WTC11 (cell line): Measurements from ENCODE around the gene PCDH9.

ENCODE experiments used
- NFYB ChIP-seq: sonication (generic); formaldehyde crosslinking; conservative IDR thresholded peaks from 2 replicates; pipeline ENCODE4 v1.8.0; 2022; ENCODE audit warnings: low read depth, missing genetic modification reagents
- ZNF232 ChIP-seq: sonication (generic); formaldehyde crosslinking; IDR thresholded peaks from 2 replicates; pipeline ENCODE4 v1.8.0; 2022; ENCODE audit warnings: mild to moderate bottlenecking, missing genetic modification reagents
- TF ChIP-seq, protein P1 (sequence below): sonication (generic); formaldehyde crosslinking; IDR thresholded peaks from 2 replicates; pipeline ENCODE4 v1.8.1; 2023; ENCODE audit warnings: mild to moderate bottlenecking, missing genetic modification reagents

DNA sequence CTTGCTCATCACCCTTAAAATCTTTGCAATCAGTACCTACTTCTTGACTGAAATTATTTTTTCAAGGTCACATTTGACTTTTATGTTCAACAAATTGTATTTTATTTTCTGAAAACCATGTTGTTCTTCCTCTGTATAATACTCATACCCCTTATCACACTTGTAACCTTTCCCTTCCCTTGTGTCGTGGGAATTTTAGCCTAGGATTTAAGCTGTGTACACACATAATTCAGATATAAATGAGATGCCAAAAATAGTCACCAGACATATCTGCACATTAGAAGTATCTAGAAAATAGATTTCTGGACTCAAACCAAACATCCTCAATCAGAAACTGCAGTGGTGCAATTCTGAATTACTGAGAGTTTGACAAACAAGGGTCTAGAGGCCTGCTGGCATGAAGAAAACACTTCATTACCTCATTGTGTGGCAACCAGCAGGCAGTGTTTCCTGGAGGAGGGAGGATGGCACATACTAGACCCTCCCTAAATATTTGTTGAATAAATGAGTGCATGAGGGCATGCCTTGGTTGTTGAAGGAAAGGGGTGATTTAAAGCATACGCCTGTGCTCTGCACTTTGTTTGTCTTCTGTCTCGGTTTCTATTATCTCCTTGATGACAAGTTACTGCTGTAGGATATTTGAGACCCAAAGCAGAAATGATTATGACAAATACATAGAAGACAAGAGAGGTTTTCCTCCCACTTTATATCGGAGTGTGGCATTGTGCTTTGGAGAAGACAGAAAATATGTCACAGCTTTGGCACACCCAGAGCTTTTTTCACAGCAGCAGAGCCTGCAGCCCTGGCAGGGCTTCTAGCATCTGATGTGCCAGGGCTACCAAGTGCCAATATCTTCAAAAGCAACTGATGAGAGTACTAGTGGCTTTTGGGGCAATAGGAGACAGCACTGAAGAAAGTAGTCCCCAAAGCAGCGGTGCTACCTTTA is 881.1 kb downstream of the PCDH9 start:
- TF ChIP-seq NFYB (CRISPR knock-in tag) (no peak), ZNF232 (CRISPR knock-in tag) (no peak)
- TF ChIP-seq, protein P1, sequence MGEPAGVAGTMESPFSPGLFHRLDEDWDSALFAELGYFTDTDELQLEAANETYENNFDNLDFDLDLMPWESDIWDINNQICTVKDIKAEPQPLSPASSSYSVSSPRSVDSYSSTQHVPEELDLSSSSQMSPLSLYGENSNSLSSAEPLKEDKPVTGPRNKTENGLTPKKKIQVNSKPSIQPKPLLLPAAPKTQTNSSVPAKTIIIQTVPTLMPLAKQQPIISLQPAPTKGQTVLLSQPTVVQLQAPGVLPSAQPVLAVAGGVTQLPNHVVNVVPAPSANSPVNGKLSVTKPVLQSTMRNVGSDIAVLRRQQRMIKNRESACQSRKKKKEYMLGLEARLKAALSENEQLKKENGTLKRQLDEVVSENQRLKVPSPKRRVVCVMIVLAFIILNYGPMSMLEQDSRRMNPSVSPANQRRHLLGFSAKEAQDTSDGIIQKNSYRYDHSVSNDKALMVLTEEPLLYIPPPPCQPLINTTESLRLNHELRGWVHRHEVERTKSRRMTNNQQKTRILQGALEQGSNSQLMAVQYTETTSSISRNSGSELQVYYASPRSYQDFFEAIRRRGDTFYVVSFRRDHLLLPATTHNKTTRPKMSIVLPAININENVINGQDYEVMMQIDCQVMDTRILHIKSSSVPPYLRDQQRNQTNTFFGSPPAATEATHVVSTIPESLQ, result no peak
